ENCODE results near the gene RYR1.
"Not testable (repeated sequence)": the region's sequence is repeated elsewhere in the genome, so short reads cannot be mapped to it uniquely, and the experiment has no call there.

Gene RYR1

DNA sequence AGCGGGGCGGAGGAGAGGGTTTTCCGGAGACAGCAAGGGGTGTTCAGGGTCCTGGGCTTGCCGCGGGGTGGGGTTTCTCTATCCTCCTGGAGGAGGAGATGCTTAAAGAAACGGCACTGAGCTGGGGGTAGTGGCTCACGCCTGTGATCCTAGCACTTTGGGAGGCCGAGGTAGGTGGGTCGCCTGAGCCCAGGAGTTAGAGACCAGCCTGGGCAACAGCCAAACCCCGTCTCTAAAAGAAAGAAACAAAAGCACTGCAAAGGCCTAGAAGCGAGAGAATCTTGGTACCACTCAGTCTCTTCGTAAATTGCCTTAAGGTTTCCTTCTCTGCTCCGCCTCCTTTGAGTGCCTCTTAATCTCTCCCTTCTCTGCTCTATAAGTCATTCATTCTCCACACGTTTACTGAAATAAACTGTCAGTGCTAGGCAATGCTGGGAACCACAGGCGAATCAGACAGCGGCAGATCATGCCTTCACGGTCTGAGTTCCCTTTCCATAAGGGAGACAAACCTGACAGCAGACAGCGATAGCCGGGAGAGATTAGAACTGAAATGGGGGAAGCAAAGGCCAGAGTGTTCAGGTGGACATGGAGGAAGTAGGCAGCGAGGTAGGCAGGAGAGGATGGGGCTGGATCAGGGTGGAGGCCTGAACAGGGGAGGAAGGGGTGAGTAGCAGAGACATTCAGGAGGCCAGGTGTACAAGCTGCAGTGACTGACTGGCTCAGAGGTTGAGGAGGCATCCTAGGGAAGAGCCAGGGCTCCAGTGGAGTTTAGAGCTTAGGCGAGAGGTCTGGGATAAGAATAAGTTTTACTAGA is 186.1 kb downstream of the RYR1 start:
- DNase-seq = no peak

- no peak for DNase-seq
Measured at GRCh38 chr19:38624822-38625221, 191.3 kb downstream of the RYR1 start.

DNA sequence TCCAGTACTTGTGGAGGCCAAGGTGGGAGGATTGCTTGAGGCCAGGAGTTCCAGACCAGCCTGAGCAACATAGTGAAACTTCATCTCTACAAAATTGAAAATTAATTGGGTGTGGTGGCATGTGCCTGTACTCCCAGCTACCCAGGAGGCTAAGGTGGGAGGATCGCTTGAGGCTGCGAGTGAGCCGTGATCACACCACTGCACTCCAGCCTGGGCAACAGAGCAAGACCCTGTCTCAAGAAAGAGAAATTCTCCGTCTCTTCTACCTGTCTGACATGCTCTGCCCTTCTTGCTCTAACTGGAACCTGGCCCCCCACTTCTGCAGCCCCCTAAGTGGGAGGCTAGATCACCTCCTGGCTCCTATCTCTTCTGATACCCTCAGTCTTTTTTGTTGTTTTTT is 192.9 kb downstream of the RYR1 start:
- no peak for DNase-seq

- DNase-seq = no peak
Measured at GRCh38 chr19:38629568-38629967, 196.1 kb downstream of the RYR1 start.

DNA sequence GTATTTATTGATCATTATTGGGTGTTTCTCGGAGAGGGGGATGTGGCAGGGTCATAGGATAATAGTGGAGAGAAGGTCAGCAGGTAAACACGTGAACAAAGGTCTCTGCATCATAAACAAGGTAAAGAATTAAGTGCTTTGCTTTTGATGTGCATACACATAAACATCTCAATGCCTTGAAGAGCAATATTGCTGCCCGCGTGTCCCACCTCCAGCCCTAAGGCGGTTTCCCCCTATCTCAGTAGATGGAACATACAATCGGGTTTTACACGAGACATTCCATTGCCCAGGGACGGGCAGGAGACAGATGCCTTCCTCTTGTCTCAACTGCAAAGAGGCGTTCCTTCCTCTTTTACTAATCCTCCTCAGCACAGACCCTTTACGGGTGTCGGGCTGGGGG is 197.8 kb downstream of the RYR1 start:
- not testable (repeated sequence) for DNase-seq

- not testable (repeated sequence) for DNase-seq
Measured at GRCh38 chr19:38631811-38632475, 198.5 kb downstream of the RYR1 start.

GRCh38 chr19:38632476-38633213 is 199.2 kb downstream of the RYR1 start:
- no peak for DNase-seq

- peak; percentile 56 to 68 for DNase-seq
Measured at GRCh38 chr19:38634757-38635482, 201.4 kb downstream of the RYR1 start.

DNA sequence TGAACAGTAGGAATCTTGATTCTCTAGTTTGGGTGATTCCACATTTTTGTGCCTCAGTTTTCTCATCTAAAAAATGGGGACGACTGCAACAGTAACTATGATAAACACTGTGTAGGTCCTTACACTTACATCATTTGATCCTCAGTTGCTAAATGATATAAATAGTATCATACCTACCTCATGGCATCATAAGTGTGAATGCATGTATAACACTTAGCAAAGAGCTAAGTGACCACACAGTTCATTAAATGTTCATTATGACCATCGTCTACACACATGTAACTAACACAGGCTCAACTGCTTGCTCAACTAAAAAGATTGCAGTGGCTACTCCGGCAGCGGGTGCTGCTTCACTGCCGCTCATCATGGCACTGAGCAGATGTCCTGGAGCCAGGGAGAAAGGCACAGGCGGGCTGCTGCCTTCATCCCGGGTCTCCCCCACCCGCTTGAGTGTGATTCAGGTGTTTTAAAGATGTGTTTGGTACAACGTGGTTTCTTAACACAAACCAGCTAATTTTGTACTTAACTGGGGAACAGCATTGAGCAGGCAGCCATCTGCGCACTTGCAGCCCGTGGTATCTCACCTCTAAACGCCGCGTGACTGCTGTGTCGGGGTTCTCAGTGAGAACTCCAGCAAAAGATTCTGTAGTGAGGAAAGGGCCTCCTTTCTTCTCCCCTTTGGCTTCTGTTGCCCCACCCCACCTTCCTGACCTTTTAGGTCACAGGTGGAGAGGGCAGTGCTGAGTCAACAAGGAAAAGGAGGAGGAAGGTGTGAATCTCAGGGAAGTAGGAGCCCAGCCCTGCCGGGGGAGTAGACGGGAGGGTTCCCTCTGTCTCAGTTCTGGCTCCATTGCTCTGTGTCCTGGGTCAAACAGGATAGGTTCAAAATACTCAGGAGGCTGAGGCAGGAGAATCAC is 202.2 kb downstream of the RYR1 start:
- no peak for DNase-seq
